GM21737 (cell line): ENCODE results near the gene TRIM32.

Experiments used
- ATAC-seq: cut with Tn5 transposase; IDR thresholded peaks from one replicate; pipeline ENCODE4 v1.9.1; 2021; ENCODE audit warnings: mild to moderate bottlenecking, moderate library complexity; ENCODE audit not compliant: unreplicated experiment

Gene TRIM32

GRCh38 chr9:116704470-116704869 lies 17.4 kb downstream of the TRIM32 start:
- no peak for ATAC-seq

GRCh38 chr9:116705531-116705930 lies 18.4 kb downstream of the TRIM32 start:
- no peak for ATAC-seq

- ATAC-seq: no peak
Observed at GRCh38 chr9:116706310-116707290, 19.5 kb downstream of the TRIM32 start.

DNA sequence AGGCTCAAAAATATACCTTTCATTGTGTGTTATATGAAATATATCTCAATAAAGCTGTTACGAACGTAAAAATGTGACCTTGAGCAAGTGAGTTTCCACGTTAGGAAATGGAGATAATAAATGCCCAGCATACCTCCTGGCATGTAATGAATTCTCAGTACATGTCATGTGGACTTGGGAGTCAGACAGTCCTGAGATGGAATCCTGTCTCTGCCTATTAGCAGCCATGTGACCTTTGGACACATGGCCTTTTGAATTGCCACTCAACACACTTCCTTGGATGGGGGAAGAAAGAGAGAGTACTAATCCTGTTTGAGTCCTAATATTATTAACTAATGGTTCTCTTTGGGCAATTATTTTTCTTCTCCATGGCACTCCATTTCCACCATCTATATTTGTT lies 25.7 kb downstream of the TRIM32 start:
- no peak for ATAC-seq

- no peak for ATAC-seq
Observed at GRCh38 chr9:116713271-116713670, 26.2 kb downstream of the TRIM32 start.

DNA sequence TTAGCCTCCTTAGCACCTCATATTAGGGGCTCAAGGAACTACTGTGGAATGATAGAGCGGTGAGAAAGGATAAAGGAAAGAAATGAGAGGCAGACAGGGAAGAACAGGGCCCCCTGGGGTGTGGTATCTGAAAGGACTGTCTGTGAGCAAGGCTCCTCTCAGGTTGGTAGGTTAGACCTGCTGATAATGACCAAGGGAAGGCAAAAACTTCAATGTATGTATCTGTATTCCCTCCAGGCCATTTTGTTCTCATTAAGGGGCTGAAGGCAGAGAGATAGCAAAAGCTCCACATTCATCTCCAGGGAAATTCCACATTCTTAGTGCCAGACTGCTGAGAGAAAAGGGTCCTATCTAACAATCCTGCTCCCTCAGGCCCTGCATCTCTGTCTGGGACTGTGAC lies 28.6 kb downstream of the TRIM32 start:
- no peak for ATAC-seq

GRCh38 chr9:116716438-116716837 lies 29.3 kb downstream of the TRIM32 start:
- no peak for ATAC-seq

DNA sequence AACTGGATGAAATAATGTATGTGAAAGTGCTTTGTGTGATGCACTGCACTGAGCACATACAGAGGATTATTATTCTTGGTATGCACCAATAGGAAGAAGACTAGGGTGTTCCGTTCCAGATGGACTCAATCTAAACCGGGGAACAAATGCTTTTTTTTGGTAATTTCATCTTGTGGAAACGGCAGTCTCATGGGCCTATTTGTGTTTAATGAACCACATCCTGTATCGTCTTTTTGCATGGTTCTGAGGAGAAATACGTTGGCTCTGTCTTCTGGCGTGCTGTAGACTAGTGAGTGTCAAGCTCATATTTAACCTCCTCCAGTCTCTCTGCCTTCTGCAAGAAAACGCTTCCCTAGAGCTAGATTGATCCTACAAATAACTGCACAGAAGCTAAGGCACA lies 30.0 kb downstream of the TRIM32 start:
- ATAC-seq: no peak

- no peak for ATAC-seq
Observed at GRCh38 chr9:116718111-116718510, 31.0 kb downstream of the TRIM32 start.

GRCh38 chr9:116720111-116720510 lies 33.0 kb downstream of the TRIM32 start:
- no peak for ATAC-seq

DNA sequence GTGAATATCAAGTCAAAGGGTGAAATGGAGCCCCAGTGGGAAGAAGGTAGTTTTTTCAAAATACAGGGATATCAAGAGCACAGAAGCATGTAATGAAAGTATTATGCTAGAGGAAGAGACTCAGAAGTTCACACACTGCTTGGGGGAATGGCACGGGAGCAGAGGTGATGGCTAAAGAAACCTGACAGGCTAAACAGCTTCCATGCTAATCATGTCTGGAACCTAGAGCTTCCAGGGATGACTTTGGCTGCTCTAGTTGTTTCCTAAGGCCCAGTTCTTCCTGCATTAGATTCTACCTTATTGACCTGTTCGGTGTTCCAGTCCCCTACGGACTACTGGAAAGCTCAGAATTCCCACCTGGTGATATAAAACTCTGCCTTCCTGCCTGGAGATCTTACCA lies 34.3 kb downstream of the TRIM32 start:
- no peak for ATAC-seq

DNA sequence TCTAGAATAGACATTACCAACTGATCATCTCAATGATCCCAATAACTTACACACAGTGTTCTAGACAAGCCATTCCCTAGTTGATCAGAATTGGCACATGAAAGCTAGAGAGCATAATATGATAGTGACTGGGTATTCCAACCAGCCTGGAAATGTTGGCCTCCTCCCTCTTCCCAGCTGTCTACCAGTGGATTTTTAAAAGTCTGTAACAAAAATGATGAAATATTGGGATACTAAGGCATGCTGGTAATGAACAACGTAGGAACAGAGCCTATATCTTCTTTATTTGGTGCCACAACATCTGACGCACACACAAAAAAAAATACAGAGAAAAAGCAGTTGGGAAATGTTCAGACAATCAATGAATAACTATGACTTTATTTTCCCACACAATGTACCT lies 34.8 kb downstream of the TRIM32 start:
- ATAC-seq: no peak

GRCh38 chr9:116724123-116724522 lies 37.0 kb downstream of the TRIM32 start:
- ATAC-seq: no peak

DNA sequence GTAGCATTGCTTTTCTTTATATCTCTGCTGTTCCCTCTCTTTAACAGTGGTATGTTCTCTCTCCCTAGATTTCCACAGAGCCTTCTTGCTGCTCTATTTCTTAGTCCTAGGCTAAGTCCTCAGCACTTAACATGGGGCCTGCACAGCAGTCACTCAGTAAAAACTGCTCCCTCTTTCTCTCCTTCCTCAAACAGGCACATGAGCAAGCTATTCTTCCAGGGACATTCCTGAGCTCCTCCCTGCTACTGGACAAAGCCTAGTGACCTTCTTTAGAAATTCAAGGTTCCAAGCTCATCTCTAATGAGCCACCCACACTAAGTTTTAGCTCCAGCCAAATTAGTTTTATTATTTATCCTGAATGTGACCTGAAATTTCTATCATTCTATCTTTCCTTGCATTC lies 39.5 kb downstream of the TRIM32 start:
- no peak for ATAC-seq

GRCh38 chr9:116733010-116733641 lies 46.0 kb downstream of the TRIM32 start:
- ATAC-seq: no peak

DNA sequence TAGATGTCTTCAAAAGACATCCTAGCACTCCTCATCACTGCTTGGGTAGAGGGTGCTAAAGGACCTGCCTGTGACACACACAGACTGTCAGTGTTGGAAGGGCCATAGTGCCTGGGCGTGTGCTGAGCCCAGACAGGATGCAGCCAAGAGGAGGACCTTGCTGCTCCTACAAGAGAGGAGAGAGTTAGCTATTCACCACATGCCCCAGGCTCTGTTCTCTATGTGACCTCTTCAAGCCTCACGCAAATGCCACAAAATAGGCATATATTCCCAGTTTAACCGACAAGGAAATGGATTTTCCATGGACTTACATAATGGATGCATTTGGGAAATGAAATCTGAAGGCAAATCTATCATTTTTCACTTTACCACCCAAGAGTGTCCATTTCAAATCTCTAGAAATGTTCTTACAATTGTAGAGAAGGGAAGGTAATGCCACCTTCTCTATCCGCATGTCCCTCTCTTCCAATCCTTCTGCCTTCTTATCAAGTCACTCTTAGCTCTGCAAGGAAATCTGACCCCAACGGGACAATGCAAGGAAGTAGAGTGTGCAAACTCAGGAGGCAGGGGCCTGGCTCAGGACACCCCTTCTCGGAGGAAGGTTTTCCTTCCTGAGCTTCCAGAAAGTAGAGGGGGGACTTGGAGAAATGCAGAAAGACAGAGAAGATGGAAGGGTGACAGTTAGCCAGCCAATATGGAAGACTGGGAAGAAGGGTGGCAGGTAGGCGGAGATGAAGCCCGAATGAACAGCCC lies 49.5 kb downstream of the TRIM32 start:
- no peak for ATAC-seq

- no peak for ATAC-seq
Observed at GRCh38 chr9:116737152-116737546, 50.0 kb downstream of the TRIM32 start.

- ATAC-seq: no peak
Observed at GRCh38 chr9:116741086-116741740, 54.1 kb downstream of the TRIM32 start.

DNA sequence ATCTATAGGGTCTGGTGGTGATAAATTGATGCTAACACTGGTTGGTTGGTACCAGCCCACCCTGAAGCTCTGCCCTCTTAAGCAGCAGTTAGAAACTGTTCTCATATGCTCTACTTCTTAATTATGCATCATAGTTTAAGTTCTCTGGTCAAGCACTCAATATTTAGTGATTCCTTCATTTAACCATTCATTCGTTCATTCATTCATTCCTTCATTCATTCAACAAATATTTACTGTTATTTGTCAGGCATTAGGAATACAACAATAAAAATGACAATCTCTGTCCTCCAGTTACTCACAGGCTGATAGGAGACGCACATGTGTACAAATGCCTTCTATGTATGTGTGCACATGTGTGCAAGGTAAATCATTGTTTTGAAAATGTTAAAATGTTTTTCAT lies 54.6 kb downstream of the TRIM32 start:
- ATAC-seq: no peak

- no peak for ATAC-seq
Observed at GRCh38 chr9:116749176-116749575, 62.1 kb downstream of the TRIM32 start.

- ATAC-seq: no peak
Observed at GRCh38 chr9:116749772-116750171, 62.7 kb downstream of the TRIM32 start.
